ENCODE results near the gene CDK2. TPM values are rescaled to one million over a fixed set of nuclear protein-coding genes. Genes with fewer than 3 reads are reported as not detected.

Gene CDK2
- polyA plus RNA-seq, 3 donors from 2014 or later, result 11.6 to 27.7 (median 13.4) TPM

GRCh38 chr12:56014205-56014604 lies 47.6 kb downstream of the CDK2 start:
- Mint-ChIP-seq H3K4me3 (no peak overlapping the region), H3K4me1 (peaks cover 0 to under 1% of the 10 kb centered on the region in 2 donors), H3K36me3 (peaks cover 0 to 9% (median 4%) of the 10 kb centered on the region in 3 donors), H3K9me3 (no peaks in the 10 kb centered on the region), H3K27me3 (ENCODE audit: low read depth in 3 of 3) (peaks cover 0 to 2% (median 0%) of the 10 kb centered on the region in 3 donors), H3K27ac (peak overlapping the region in 1 of 6 donors; percentile 67)
- DNase-seq, result no peak

GRCh38 chr12:56017181-56017580 lies 50.6 kb downstream of the CDK2 start:
- no peaks in the 10 kb centered on the region for H3K27me3 Mint-ChIP-seq (ENCODE audit: low read depth in 3 of 3)
- H3K4me1 Mint-ChIP-seq, result peaks cover 11 to 15% of the 10 kb centered on the region in 2 donors
- no peak for DNase-seq
- no peaks in the 10 kb centered on the region for H3K9me3 Mint-ChIP-seq
- H3K27ac Mint-ChIP-seq, result no peak overlapping the region
- H3K36me3 Mint-ChIP-seq, result peaks cover 0 to 9% (median 8%) of the 10 kb centered on the region in 3 donors
- H3K4me3 Mint-ChIP-seq, result no peak overlapping the region

DNA sequence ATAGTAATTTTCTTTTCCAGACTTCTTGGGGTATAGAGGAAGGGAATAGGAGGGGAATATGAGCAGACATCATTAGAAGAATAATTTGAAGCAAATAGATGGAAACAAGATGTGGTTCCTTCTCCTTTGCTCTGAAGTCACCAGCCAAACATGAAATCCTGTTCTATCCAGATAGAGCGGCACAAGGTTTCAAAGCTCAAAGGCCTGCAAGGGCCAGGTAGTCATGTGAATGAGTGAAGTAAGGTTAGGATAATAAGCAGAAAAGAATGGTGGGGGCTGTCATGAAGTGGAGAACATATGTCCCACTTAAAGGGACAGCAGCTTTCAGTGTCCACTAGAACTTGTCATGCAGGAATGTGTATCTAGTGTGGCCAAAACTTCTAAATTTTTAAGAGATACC lies 51.7 kb downstream of the CDK2 start:
- Mint-ChIP-seq H3K36me3 (peaks cover 0 to 9% (median 8%) of the 10 kb centered on the region in 3 donors), H3K4me1 (peaks cover 11 to 15% of the 10 kb centered on the region in 2 donors), H3K27me3 (ENCODE audit: low read depth in 3 of 3) (no peaks in the 10 kb centered on the region), H3K9me3 (no peaks in the 10 kb centered on the region), H3K27ac (peak overlapping the region in 1 of 6 donors; percentile 55), H3K4me3 (no peak overlapping the region)
- DNase-seq, result no peak

- Mint-ChIP-seq H3K27ac (peak within 1 kb of the TSS in 5 of 6 donors; percentile 35 to 63 (median 40)), H3K9me3 (no peaks in the 10 kb centered on the region), H3K4me3 (peak within 1 kb of the TSS; percentile 5 to 74 (median 64)), H3K4me1 (peaks cover 11 to 15% of the 10 kb centered on the region in 2 donors), H3K36me3 (peaks cover 0 to 12% (median 8%) of the 10 kb centered on the region in 3 donors), H3K27me3 (ENCODE audit: low read depth in 3 of 3) (peaks cover 0 to 1% (median 0%) of the 10 kb centered on the region in 3 donors)
- DNase-seq, result no peak
These were observed 54.0 kb downstream of the CDK2 start, which contains the start of gene IKZF4 for GRCh38 chr12:56020423-56021184. Gene IKZF4 (plus strand): TSS chr12:56021043. CDS start chr12:56021494, 451 bp downstream.

GRCh38 chr12:56021889-56022497 lies 55.4 kb downstream of the CDK2 start:
- Mint-ChIP-seq H3K27ac (peak overlapping the region in 1 of 6 donors; percentile 41), H3K27me3 (ENCODE audit: low read depth in 3 of 3) (peaks cover 0 to 1% (median 0%) of the 10 kb centered on the region in 3 donors), H3K9me3 (no peaks in the 10 kb centered on the region), H3K36me3 (peaks cover 0 to 9% (median 8%) of the 10 kb centered on the region in 3 donors), H3K4me1 (peaks cover 11 to 15% of the 10 kb centered on the region in 2 donors), H3K4me3 (peak overlapping the region in 3 of 5 donors; percentile 50 to 74 (median 71))
- no peak for DNase-seq

Other genes starting within 250 kb of the CDK2 start
- 1 to 10 TPM in 1 of 3 donors, not detected in 2; 2.8 TPM for gene RDH5, start 246.4 kb upstream of the CDK2 start, polyA plus RNA-seq
- 1,000 to 10,000 TPM; 1,258 to 1,754 (median 1,754) TPM for gene CD63, start 237.8 kb upstream of the CDK2 start, polyA plus RNA-seq
- 1 to 10 TPM in 1 of 3 donors, under 1 TPM in 2; 0.16 to 1.7 (median 0.64) TPM for gene GDF11, start 223.7 kb upstream of the CDK2 start, polyA plus RNA-seq
- gene SARNP, start 149.1 kb upstream of the CDK2 start, polyA plus RNA-seq, result 100 to 1,000 TPM; 115 to 157 (median 132) TPM
- 100 to 1,000 TPM; 104 to 163 (median 147) TPM for gene ORMDL2, start 148.8 kb upstream of the CDK2 start, polyA plus RNA-seq
- 10 to 100 TPM; 36.7 to 51.4 (median 51.1) TPM for gene DNAJC14, start 137.2 kb upstream of the CDK2 start, polyA plus RNA-seq
- under 1 TPM in 1 of 3 donors, not detected in 2; 0.10 TPM for gene MMP19, start 123.9 kb upstream of the CDK2 start, polyA plus RNA-seq
- 10 to 100 TPM; 41.2 to 66.3 (median 54.2) TPM for gene PYM1, start 38.9 kb upstream of the CDK2 start, polyA plus RNA-seq
- 10 to 100 TPM; 14.9 to 38.1 (median 19.7) TPM for gene DGKA, start 35.7 kb upstream of the CDK2 start, polyA plus RNA-seq
- under 1 TPM in 1 of 3 donors, not detected in 2; 0.44 TPM for gene PMEL, start 788 bp upstream of the CDK2 start, polyA plus RNA-seq
- gene RAB5B, start 7.2 kb downstream of the CDK2 start, polyA plus RNA-seq, result 10 to 100 TPM; 54.6 to 80.6 (median 76.9) TPM
- gene SUOX, start 30.4 kb downstream of the CDK2 start, polyA plus RNA-seq, result 1 to 10 TPM; 3.5 to 5.9 (median 5.9) TPM
- gene IKZF4, start 54.2 kb downstream of the CDK2 start, polyA plus RNA-seq, result 1 to 10 TPM in 1 of 3 donors, not detected in 2; 1.0 TPM
- 100 to 1,000 TPM; 294 to 705 (median 698) TPM for gene RPS26, start 75.1 kb downstream of the CDK2 start, polyA plus RNA-seq
- not detected for gene ERBB3, start 113.3 kb downstream of the CDK2 start, polyA plus RNA-seq
- 100 to 1,000 TPM; 192 to 222 (median 214) TPM for gene PA2G4, start 137.7 kb downstream of the CDK2 start, polyA plus RNA-seq
- gene RPL41, start 149.8 kb downstream of the CDK2 start, polyA plus RNA-seq, result 1,000 to 10,000 TPM; 2,591 to 7,233 (median 3,803) TPM
- gene ZC3H10, start 151.4 kb downstream of the CDK2 start, polyA plus RNA-seq, result 1 to 10 TPM in 2 of 3 donors, under 1 TPM in 1; 0.86 to 4.2 (median 1.3) TPM
- 100 to 1,000 TPM; 217 to 502 (median 273) TPM for gene ESYT1, start 161.4 kb downstream of the CDK2 start, polyA plus RNA-seq
- gene MYL6B, start 185.8 kb downstream of the CDK2 start, polyA plus RNA-seq, result 10 to 100 TPM in 1 of 3 donors, 1 to 10 TPM in 2; 1.5 to 12.9 (median 9.3) TPM
- gene MYL6, start 191.5 kb downstream of the CDK2 start, polyA plus RNA-seq, result 1,000 to 10,000 TPM; 2,998 to 5,712 (median 4,230) TPM
- 100 to 1,000 TPM in 1 of 3 donors, 10 to 100 TPM in 2; 25.7 to 118 (median 43.7) TPM for gene SMARCC2, start 222.7 kb downstream of the CDK2 start, polyA plus RNA-seq

Measured in immature natural killer cell (primary cell).